NCI-H2196 treated with DMSO at 0.1 percent for 48 hours (cell line): ENCODE measurements around the gene KMO.

Experiments
- DNase-seq: peaks from one replicate; lab custom pipeline; 2025; ENCODE audit not compliant: unreplicated experiment; lab: John Stamatoyannopoulos, UW

The KMO gene

DNA sequence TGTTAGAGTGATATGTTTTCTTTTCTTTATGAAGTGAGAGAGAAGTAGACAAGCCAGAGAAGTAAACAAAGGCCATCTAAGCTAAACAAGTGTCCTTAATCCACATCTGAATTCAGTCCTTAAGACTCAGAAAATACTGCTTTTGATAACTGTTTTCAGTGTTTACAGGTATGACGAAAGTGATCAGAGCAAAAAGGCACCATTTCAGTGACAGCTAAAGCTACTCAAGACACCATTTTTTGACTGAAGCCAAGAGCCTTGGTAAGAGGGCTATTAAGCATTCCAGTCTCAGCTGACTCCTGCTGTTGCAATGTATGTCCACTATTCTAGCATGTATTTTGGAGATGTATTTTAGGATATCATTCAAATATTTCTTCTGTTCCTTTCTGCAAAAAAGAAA, 4.1 kb downstream of the KMO start:
- DNase-seq: no peak

- no peak for DNase-seq
These were observed 4.8 kb downstream of the KMO start for GRCh38 chr1:241536969-241537368.

DNA sequence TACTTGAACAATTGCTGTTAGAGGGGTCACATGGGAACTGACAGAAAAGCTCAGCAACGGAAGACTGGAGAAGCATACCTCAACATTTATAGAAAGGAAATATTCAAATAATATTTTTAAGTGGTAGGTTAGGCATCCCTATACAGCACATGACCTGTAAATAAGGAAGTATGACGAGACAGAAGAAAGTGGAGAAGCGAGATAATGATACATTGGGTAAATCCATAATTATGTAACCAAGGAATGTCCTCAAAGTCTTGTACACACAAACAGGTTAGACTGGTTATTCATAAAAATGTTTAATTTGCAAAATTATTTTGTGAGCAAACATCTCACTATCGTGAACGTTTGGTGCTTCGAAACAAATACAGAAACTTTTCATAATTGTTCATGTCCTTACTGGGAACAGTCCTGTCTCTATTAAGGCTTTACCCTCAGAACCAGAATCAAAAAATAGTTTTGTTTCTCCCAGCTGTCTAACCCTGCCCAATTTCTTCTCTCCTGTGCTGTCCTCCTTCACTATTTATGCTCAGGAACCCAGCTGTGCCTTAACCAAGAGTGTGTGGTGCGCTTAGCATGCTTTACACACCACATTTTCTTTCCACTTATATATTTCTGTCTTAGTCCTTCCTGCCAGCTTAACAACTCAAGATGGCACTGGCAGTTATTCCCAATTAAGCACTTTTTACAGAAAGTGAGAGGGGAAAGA, 10.2 kb downstream of the KMO start:
- DNase-seq: no peak

DNA sequence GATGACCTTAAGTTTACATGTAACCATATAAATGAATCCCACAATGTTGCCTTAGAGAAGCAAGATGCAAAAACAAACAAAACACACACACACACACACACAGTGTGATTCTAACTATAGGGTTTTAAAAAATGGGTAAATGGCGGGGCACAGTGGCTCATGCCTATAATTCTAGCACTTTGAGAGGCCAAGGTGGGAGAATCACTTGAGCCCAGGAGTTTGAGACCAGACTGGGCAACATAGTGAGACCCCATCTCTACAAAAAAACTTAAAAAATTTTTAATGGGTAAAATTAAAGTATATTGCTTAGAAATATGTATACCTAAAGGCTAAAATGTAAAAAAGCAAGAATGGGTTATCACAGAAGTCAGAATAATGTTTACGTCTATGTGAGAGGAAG, 15.8 kb downstream of the KMO start:
- no peak for DNase-seq

DNA sequence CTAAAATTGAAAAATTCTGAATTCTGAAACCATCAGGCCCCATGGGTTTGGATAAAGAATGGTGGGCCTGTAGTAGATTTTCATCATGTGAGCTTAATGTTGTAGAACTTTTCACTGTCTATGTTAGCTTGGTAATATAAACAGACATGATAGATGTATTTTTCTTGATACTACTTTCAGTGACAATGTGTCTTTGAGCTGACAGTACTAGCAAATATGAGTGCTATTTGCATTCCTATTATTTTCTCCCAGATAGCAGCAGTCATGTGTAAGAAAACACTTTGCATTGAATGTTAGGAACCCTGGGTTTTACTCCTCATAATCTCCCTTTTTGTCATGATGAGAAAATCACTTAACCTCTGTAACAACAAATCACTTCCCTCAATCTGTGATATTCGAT, 18.1 kb downstream of the KMO start:
- no peak for DNase-seq

DNA sequence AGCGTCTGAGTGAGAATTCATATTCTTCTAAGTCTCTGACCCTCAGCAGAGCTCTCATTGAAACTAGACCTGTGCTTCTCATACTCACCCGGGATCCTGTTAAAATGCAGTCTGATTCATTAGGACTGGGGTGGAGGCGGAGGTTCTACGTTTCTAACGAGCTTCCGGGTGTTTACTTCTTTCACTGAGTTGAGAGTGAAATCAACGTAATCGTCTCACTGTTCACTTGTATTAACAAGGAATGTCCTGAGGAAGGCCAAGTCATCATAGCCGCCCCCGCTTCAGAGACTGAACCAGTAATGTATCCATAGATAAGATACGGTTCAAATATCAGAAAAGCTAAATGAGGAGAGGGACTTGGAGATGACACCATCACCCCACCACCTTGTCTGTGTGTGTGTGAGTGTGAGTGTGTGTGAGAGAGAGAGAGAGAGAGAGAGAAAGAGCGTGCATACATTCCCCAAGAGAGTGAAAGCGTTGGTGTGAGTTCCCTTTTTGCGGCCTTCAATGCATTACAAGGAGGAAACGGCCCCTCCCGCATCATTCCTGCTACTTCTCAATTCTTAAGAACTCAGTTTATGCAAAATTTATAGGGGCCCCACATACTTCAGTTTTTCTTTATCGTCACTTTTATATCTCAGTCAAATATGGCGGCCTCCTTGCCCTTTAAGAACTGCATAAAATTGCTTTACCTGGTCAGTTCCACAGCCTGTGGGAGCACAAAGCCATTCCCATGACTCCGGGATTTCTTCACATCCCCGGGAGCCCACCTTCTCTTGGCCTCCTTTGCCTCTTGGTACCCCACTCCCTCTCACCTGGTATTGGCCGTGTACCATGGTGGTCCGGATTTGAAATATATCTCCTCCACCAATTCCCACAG, 19.8 kb downstream of the KMO start:
- DNase-seq: no peak

DNA sequence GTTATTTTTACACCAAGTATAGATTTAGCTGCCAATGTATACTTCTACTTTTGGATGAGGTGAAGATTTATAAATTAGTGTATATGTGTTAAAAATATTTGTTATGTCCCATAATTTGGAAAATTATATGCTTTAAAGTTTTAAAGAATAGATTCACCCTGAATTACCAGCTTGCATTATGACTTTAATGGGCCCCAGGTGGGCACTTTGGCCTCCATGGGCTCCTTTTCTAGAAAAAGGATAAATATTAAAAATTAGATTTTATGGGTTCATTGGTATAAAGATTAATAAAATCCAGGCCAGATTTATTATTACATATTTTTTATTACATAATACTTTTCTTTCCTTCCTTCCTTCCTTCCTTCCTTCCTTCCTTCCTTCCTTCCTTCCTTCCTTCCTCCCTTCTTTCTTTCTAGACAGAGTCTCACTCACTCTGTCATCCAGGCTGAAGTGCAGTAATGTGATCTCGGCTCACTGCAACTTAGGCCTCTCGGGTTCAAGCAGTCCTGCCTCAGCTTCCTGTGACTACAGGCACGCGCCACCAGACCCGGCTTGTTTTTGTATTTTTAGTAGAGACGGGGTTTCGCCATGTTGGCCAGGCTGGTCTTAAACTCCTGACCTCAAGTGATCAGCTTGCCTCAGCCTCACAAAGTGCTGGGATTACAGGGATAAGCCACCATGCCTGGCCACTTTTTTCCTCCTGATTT, 21.9 kb downstream of the KMO start:
- DNase-seq: no peak

DNA sequence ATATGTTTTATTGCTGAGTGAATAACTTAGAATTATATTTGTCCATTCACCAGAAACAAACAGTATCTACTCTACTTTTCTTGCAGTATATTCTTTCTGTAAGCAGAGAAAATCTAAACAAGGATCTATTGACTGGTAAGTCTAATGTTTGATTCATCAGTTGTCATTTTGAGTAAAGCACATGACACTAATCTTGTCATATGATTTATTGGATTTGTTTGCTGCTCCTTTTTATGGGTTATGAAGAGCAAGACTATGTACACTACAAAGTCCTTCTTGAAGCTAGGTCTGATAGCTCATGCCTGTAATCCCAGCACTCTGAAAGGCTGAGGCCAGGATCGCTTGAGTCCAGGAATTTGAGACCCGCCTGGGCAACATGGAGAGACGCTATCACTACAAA, 23.3 kb downstream of the KMO start:
- DNase-seq: no peak

DNA sequence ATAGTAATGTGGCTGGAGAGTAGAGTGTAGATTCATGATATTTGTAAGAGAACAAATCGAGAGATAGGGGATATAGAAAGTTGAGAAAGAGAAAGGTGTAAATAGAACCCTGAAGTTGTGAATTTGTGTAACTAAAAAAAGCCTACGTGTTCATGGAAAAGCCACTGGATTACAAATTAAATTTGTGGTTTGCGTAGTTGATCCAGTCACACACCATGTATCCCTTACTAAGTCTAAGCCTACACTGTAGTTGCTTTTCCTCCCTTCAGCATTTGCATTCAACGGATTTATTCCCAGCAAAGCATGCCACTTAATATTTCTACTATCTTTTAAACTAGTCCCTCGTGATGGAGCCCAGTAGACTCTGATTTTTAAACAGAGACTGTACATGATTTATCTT, 24.9 kb downstream of the KMO start:
- DNase-seq: no peak

GRCh38 chr1:241557551-241558193, 25.5 kb downstream of the KMO start:
- DNase-seq: no peak

GRCh38 chr1:241560146-241560848, 28.1 kb downstream of the KMO start:
- DNase-seq: no peak

GRCh38 chr1:241560849-241561187, 28.6 kb downstream of the KMO start:
- no peak for DNase-seq

GRCh38 chr1:241569848-241570247, 37.7 kb downstream of the KMO start:
- DNase-seq: no peak

GRCh38 chr1:241574154-241574553, 42.0 kb downstream of the KMO start:
- no peak for DNase-seq

DNA sequence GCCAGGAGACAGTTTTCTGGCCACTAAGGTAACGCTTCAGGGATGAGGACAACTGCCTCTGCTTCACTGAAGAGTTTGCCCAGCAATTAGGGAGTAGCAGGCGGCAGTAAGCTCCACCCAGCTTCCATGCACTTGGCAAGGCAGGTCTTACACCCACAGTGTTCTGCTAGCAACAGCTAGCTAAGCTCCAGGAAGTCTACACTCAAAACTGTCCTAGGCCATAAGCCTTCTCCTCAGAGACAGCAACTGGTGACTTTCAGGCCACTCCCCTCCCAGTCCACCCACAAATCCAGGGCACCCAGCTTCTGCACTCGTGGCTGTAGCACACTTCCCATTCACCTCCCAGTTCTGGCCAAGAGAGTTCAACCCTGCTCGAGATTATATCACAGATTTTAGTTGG, 47.3 kb downstream of the KMO start:
- no peak for DNase-seq

- no peak for DNase-seq
These were observed 50.7 kb downstream of the KMO start for GRCh38 chr1:241582921-241583321.

DNA sequence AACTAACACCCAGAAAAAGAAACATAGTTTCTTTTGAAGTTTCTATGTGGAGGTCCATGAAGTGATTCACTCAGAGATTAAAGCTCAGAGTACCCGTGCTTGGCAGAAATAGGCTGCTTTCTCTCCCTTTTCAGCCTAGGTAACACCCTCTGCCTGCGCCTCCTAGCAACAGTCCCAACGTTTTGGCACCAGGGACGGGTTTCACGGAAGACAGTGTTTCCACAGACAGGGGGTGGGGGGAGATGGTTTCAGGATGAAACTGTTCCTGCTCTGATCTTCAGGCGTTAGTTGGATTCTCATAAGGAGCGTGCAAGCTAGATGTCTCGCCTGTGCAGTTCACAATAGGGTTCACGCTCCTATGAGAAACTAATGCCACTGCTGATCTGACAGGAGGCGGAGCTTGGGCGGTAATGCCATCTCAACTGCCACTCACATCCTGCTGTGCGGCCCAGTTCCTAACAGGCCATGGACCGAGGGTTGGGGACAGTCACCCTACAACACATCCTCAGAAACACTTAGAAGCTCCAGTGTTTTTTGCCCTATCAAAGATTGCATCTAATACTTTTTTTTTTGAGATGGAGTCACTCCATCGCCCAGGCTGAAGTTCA, 54.8 kb downstream of the KMO start:
- DNase-seq: no peak

DNA sequence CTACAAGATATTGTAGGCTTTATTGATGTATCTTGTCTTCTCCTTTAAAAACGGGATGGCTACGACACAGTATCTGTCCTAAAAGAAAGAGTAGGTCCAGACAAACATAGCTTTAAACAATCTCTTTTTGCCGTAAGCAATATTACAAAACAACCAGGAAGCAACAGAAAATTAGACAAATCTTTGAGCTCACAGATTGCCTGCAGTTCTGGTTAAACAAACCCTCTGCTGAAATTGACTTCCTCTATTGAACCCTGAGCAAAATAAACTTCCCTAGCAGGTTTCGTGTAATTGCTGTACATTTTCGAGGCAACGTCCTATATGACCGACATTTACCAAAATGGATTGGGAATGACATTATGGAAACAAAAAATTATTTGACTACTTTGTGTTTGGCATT, 57.3 kb downstream of the KMO start:
- DNase-seq: no peak

GRCh38 chr1:241590719-241591118, 58.5 kb downstream of the KMO start:
- DNase-seq: no peak

- DNase-seq: no peak
These were observed 59.1 kb downstream of the KMO start for GRCh38 chr1:241591317-241591716.

GRCh38 chr1:241591736-241592135, 59.6 kb downstream of the KMO start:
- no peak for DNase-seq
